ENCODE data around the gene CCDC196.

GRCh38 chr14:66539034-66539433, 52.9 kb downstream of the CCDC196 start:
- TF ChIP-seq CTCF (conservative IDR thresholded peaks at IDR 0.05; ENCODE audit: low read depth, low read length): no peak
- TF ChIP-seq POLR2A (IDR thresholded peaks at IDR 0.05; ENCODE audit: low read depth, low read length): no peak
- no peak for TF ChIP-seq RAD21 (IDR thresholded peaks at IDR 0.05; ENCODE audit: low read length)
- no peak for TF ChIP-seq USF2 (IDR thresholded peaks at IDR 0.05; ENCODE audit: low read depth, low read length)
- TF ChIP-seq CEBPB (IDR thresholded peaks at IDR 0.05; ENCODE audit: low read depth, low read length): no peak
